ENCODE results near the gene LAMTOR1. TPM values are rescaled to one million over a fixed set of nuclear protein-coding genes. Genes with fewer than 3 reads are reported as not detected.

LAMTOR1 gene
- total and polyA plus RNA-seq, 2 of the 8 experiments (the other 6 are each of a cell fraction or from before 2014, with no cell fraction given): 82.1 to 160 TPM

GRCh38 chr11:72119198-72119597 lies 16.1 kb upstream of the LAMTOR1 start:
- no peak overlapping the region for H3K14ac ChIP-seq (ENCODE audit: insufficient read length)
- H3K56ac ChIP-seq (replicated peaks; ENCODE audit: insufficient read length, low read depth, low read length): no peak overlapping the region
- no peak for TF ChIP-seq SAP30 (IDR thresholded peaks at IDR 0.05; ENCODE audit: insufficient read depth, insufficient replicate concordance, low read length)
- no peak overlapping the region for H3K23ac ChIP-seq (ENCODE audit: insufficient read length)
- no peak overlapping the region for H2BK15ac ChIP-seq (ENCODE audit: low read length)
- H2BK5ac ChIP-seq (ENCODE audit: low read depth, low read length): no peak overlapping the region
- H4K8ac ChIP-seq (ENCODE audit: extremely low read depth, insufficient read depth, low read length): no peak overlapping the region
- H3K79me1 ChIP-seq (ENCODE audit: low read depth, low read length): no peaks in the 10 kb centered on the region
- no peak overlapping the region for H3K18ac ChIP-seq (ENCODE audit: extremely low read depth, low read length)
- H3K27ac ChIP-seq (ENCODE audit: low read depth, low read length): no peak overlapping the region
- H2BK120ac ChIP-seq (replicated peaks; ENCODE audit: low read depth, low read length): no peak overlapping the region
- no peak overlapping the region for H2AFZ ChIP-seq (ENCODE audit: low read length)
- 87% methylated on average over 6 of the region's 6 CpGs; no CpG with 5 or more reads in 1 of the 2 experiments for WGBS, 2 experiments (ENCODE audit: extremely low coverage in 1 of 2, insufficient coverage in 1 of 2, insufficient read length in 1 of 2, insufficient replicate concordance in 2 of 2, low coverage in 1 of 2, low lambda C conversion rate in 2 of 2, missing lambda C conversion rate in 1 of 2)
- no peaks in the 10 kb centered on the region for H3K36me3 ChIP-seq (ENCODE audit: control insufficient read depth in 2 of 4, insufficient read depth in 4 of 4, low read length in 3 of 4)
- no peak overlapping the region for H4K5ac ChIP-seq (ENCODE audit: insufficient read length, low read depth, low read length)
- no peak overlapping the region for H2AK5ac ChIP-seq (ENCODE audit: low read depth, low read length)
- no peaks in the 10 kb centered on the region for H3K4me1 ChIP-seq (replicated peaks in 1 of 4; ENCODE audit: control insufficient read depth in 3 of 4, insufficient read depth in 4 of 4, low read length in 3 of 4)
- no peaks in the 10 kb centered on the region for H3K23me2 ChIP-seq (ENCODE audit: low read depth, low read length)
- ChIA-PET CTCF (ENCODE audit: partially characterized antibody) (interaction anchor here (3.1 kb wide), 1 partner anchor 25 kb away, joined by 15 read pairs; no protein-coding TSS in a partner anchor), POLR2A (ENCODE audit: partially characterized antibody) (interaction anchor here (0.9 kb wide), 1 partner anchor 11 kb away, joined by 3 read pairs; no protein-coding TSS in a partner anchor)
- H4K91ac ChIP-seq (replicated peaks; ENCODE audit: insufficient read length, low read length): no peak overlapping the region
- no peaks in the 10 kb centered on the region for H4K20me1 ChIP-seq (replicated peaks in 1 of 2; ENCODE audit: control insufficient read depth in 1 of 2, insufficient read depth in 2 of 2, low read length in 2 of 2)
- no peak for DNase-seq (ENCODE audit: low read depth in 1 of 2, low spot score in 2 of 2)
- H3K9me3 ChIP-seq (ENCODE audit: insufficient read depth in 2 of 2, low read depth in 1 of 2, low read length in 1 of 2): peaks cover 0 to 4% of the 10 kb centered on the region in 2 experiments; a peak in 2 of 4 replicates
- H2BK12ac ChIP-seq (ENCODE audit: low read depth, low read length): no peak overlapping the region
- H3K79me2 ChIP-seq (ENCODE audit: control insufficient read depth in 1 of 2, insufficient read depth in 2 of 2, low read length in 2 of 2): no peaks in the 10 kb centered on the region
- no peak overlapping the region for H3K9ac ChIP-seq (replicated peaks in 1 of 4; ENCODE audit: extremely low read depth in 1 of 4, low read depth in 3 of 4, low read length in 3 of 4)
- H3K27me3 ChIP-seq (replicated peaks in 1 of 4; ENCODE audit: control insufficient read depth in 3 of 4, extremely low read depth in 1 of 4, insufficient read depth in 3 of 4, low read length in 3 of 4): peaks cover 0 to 9% (median 3%) of the 10 kb centered on the region in 4 experiments; a peak in 5 of 7 replicates
- H3K4me3 ChIP-seq (ENCODE audit: extremely low read depth in 1 of 4, insufficient read depth in 2 of 4, low read depth in 3 of 4, low read length in 4 of 4): no peak overlapping the region
- no peak for FAIRE-seq
- H3K4ac ChIP-seq (replicated peaks; ENCODE audit: insufficient read length, low read depth, low read length): no peak overlapping the region
- H3K4me2 ChIP-seq (ENCODE audit: insufficient read depth in 1 of 2, low read depth in 2 of 2, low read length in 2 of 2): no peak overlapping the region
- no peak overlapping the region for H2BK20ac ChIP-seq (ENCODE audit: low read length)
